PFSK-1 (cell line): ENCODE results near the gene NME8.

Experiments
- FOXP2 ChIP-seq: optimal IDR thresholded peaks from 2 replicates; pipeline ENCODE3; 2011; ENCODE audit warnings: borderline replicate concordance, control low read depth, inconsistent platforms; ENCODE audit not compliant: insufficient read depth; ENCODE audit errors: extremely low read length, extremely low read depth
- POLR2AphosphoS5 ChIP-seq: IDR thresholded peaks from 2 replicates; pipeline ENCODE4 v1.6.1; 2012; ENCODE audit warnings: low read depth, mild to moderate bottlenecking, control low read depth, low read length, moderate library complexity
- SIN3A ChIP-seq: IDR thresholded peaks from 2 replicates; pipeline ENCODE4 v1.6.1; 2012; ENCODE audit warnings: mild to moderate bottlenecking, low read length, moderate library complexity, borderline replicate concordance; ENCODE audit not compliant: insufficient read depth
- TAF1 ChIP-seq: IDR thresholded peaks from 2 replicates; pipeline ENCODE4 v1.6.1; 2012; ENCODE audit warnings: low read length, control low read depth, borderline replicate concordance; ENCODE audit not compliant: insufficient read depth
- TF ChIP-seq, protein P1 (sequence below), 2 experiments: IDR thresholded peaks; 2 replicates each; pipeline versions ENCODE4 v1.6.1 to v1.8.0; 2011 to 2012; ENCODE audit warnings: low read depth in 2 of 2, low read length in 2 of 2, control low read depth in 1 of 2, inconsistent platforms in 1 of 2, mild to moderate bottlenecking in 1 of 2, moderate library complexity in 1 of 2; ENCODE audit not compliant: insufficient read depth in 1 of 2

The NME8 gene

DNA sequence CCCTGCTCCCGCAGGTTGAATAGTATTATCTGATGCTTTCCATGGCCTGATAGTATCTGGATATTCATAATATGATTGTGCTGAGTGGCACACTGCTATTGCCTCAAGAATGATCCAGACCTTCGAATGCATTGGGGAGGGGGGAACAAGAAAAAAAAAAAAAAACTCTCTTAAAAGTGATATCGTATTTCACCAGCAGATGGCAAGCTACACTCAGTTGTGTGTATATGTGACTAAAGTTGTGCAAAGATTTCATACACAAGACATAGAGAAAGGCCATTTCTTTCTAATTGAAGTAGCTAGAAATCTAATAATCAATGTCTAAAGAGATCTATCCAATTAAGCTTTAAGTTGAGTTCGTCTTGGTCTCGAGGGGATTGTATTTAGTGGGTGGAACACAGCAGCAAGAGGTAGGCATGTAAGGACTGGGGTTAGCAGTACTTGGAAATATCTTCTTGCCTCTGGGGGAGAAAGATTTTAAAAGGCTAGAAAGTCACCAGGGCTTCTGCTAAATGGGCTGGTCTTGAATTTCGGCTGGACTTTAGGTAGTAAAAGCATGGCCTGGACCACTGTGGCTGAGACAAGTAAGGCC, 52.9 kb downstream of the NME8 start:
- no peak for TF ChIP-seq SIN3A
- TF ChIP-seq FOXP2, result no peak
- TF ChIP-seq, protein P1, sequence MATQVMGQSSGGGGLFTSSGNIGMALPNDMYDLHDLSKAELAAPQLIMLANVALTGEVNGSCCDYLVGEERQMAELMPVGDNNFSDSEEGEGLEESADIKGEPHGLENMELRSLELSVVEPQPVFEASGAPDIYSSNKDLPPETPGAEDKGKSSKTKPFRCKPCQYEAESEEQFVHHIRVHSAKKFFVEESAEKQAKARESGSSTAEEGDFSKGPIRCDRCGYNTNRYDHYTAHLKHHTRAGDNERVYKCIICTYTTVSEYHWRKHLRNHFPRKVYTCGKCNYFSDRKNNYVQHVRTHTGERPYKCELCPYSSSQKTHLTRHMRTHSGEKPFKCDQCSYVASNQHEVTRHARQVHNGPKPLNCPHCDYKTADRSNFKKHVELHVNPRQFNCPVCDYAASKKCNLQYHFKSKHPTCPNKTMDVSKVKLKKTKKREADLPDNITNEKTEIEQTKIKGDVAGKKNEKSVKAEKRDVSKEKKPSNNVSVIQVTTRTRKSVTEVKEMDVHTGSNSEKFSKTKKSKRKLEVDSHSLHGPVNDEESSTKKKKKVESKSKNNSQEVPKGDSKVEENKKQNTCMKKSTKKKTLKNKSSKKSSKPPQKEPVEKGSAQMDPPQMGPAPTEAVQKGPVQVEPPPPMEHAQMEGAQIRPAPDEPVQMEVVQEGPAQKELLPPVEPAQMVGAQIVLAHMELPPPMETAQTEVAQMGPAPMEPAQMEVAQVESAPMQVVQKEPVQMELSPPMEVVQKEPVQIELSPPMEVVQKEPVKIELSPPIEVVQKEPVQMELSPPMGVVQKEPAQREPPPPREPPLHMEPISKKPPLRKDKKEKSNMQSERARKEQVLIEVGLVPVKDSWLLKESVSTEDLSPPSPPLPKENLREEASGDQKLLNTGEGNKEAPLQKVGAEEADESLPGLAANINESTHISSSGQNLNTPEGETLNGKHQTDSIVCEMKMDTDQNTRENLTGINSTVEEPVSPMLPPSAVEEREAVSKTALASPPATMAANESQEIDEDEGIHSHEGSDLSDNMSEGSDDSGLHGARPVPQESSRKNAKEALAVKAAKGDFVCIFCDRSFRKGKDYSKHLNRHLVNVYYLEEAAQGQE (IDR thresholded peaks at IDR 0.05; ENCODE audit: insufficient read depth in 1 of 2, low read depth in 2 of 2, low read length in 2 of 2), result no peak
- no peak for TF ChIP-seq POLR2AphosphoS5
- TF ChIP-seq TAF1, result no peak

DNA sequence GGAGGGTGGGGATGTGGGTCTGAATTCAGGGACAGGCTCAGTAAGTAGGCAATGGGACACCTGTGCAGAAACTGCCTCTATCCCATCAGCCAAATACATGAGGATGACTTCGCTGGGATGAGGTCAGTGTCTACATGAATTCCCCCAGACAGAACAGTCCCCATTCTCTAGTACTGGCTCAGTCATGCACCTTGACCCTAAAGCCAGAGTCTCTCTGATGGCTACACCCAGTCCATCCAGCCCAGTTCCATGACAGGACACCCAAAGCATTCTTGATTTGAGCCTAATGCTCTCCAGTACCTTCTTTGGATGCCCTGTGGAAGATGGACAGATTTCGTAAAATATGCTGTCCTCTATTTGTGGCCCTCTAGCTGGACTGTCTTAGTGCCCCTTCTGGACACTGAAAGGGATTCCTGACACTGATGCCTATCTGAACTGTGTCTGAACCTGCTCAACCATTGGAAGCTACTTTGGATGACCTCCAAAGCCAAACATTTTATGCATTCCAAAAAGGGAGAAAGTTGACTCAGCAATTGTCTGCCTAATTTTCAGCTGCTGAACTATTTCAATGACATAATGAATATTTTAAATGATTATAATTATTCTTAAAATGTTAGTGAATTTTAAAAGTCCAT, 53.6 kb downstream of the NME8 start:
- TF ChIP-seq, protein P1 (IDR thresholded peaks at IDR 0.05; ENCODE audit: insufficient read depth in 1 of 2, low read depth in 2 of 2, low read length in 2 of 2), result no peak

DNA sequence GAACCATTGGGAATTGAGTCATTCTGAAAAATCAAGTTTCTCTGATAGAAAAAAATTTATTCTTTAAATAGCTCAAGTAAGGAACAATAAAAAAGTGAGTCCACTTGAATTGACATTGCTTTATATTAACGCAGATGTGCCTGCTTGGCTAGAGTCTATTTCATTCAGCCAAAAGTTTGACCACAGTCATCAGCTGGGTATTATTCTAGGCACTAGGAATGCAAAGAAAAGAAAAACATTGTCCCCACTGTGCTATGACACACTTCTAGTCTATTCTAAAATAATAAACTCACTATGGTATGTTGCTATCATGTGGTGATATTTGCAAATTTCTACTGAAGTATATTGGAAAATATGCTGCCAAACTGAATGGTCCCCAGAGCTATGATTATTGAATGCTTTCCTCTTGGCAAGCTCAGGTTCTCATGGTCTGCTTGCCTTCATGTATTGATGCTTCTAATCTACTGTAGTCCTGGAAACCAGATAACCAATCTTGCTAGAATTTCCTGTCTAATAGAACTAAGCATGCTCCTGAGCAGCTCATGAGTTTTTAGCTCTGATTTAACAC, 59.9 kb downstream of the NME8 start:
- TF ChIP-seq FOXP2 (no peak), POLR2AphosphoS5 (no peak), TAF1 (no peak), SIN3A (no peak)
- TF ChIP-seq, protein P1 (IDR thresholded peaks at IDR 0.05; ENCODE audit: insufficient read depth in 1 of 2, low read depth in 2 of 2, low read length in 2 of 2), result no peak

DNA sequence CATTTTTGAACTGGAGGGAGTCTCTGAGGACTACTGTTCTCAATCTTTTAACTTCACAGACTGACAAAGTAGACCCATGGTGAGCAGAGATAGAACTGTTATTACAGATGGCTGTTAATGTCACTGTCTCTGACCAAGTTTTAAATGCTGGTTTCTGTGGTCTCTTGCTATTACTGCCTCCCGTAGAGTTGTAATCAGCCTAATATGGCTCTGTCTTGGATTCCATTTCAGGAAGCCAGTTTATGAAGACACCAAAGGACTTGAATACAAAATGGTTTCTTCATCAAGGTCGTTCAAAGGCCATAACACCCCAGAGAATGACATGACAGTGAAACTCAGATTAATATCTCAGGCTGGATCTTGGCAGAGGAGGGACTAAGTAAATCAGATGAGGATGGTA, 64.4 kb downstream of the NME8 start:
- TF ChIP-seq FOXP2 (no peak), TAF1 (no peak), POLR2AphosphoS5 (no peak), SIN3A (no peak)
- TF ChIP-seq, protein P1 (IDR thresholded peaks at IDR 0.05; ENCODE audit: insufficient read depth in 1 of 2, low read depth in 2 of 2, low read length in 2 of 2), result no peak
